Measurements from ENCODE around the gene MSH3.

DNA sequence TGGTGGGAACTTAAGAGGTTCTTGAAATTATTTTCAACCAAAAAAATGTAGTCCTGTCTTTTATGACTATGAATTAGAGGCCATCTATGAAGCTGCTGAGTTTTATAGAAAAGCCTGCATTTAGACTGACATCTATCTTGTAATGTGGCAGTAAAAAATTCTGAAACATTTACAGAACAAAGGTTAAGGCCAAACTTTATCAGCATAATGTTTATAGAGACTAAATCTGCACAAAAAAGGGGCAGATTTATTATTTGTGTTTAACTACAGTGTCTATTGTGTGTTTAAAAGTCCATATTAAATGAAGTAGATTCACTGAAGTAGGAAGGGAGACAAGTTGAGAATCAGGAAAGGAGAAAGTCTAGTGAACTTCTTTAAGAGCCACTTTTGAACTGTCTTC, 47.1 kb upstream of the MSH3 start:
- TF ChIP-seq POLR2A (IDR thresholded peaks at IDR 0.05) (no peak), POLR2AphosphoS5 (IDR thresholded peaks at IDR 0.05) (no peak)
- TF ChIP-seq, protein P1, sequence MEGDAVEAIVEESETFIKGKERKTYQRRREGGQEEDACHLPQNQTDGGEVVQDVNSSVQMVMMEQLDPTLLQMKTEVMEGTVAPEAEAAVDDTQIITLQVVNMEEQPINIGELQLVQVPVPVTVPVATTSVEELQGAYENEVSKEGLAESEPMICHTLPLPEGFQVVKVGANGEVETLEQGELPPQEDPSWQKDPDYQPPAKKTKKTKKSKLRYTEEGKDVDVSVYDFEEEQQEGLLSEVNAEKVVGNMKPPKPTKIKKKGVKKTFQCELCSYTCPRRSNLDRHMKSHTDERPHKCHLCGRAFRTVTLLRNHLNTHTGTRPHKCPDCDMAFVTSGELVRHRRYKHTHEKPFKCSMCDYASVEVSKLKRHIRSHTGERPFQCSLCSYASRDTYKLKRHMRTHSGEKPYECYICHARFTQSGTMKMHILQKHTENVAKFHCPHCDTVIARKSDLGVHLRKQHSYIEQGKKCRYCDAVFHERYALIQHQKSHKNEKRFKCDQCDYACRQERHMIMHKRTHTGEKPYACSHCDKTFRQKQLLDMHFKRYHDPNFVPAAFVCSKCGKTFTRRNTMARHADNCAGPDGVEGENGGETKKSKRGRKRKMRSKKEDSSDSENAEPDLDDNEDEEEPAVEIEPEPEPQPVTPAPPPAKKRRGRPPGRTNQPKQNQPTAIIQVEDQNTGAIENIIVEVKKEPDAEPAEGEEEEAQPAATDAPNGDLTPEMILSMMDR (IDR thresholded peaks at IDR 0.05), result no peak

Measured in suprapubic skin (tissue), 4 donors.